Large intestine (tissue), 1 donor: ENCODE data around the gene UTP14C. TPM values are rescaled to one million over a fixed set of nuclear protein-coding genes. Genes with fewer than 3 reads are reported as not detected.

Source experiments
- polyA plus RNA-seq: library from polyadenylated mRNA; unstranded; fragments of 120-200 nt; gene quantifications from one replicate; pipeline ENCODE4 v1.2.1, GENCODE V29; 2013

Gene UTP14C
- polyA plus RNA-seq, 1 donor, result 23.8 TPM

Other genes starting within 250 kb of the UTP14C start
- gene DHRS12, start 220.5 kb upstream of the UTP14C start, polyA plus RNA-seq, result 19.3 TPM
- 1.1 TPM for gene TMEM272, start 179.5 kb upstream of the UTP14C start, polyA plus RNA-seq
- 0.15 TPM for gene CCDC70, start 162.7 kb upstream of the UTP14C start, polyA plus RNA-seq
- 47.4 TPM for gene ATP7B, start 13.2 kb upstream of the UTP14C start, polyA plus RNA-seq
- 27.1 TPM for gene ALG11, start 12.3 kb upstream of the UTP14C start, polyA plus RNA-seq
- 2.3 TPM for gene NEK5, start 104.4 kb downstream of the UTP14C start, polyA plus RNA-seq
- 35.4 TPM for gene NEK3, start 134.9 kb downstream of the UTP14C start, polyA plus RNA-seq